CD4-positive, alpha-beta memory T cell (primary cell): ENCODE results near the gene ARFGAP1. TPM values are rescaled to one million over a fixed set of nuclear protein-coding genes. Genes with fewer than 3 reads are reported as not detected.

Experiments
- CTCF ChIA-PET: fragments of 350-600 bp; sonication (Branson Sonifier 250); formaldehyde crosslinking; loops from one replicate; lab custom pipeline; 2021; ENCODE audit warnings: inconsistent platforms; ENCODE audit not compliant: partially characterized antibody; lab: Charles Lee
- POLR2A ChIA-PET: fragments of 350-600 bp; sonication (Branson Sonifier 250); formaldehyde crosslinking; loops from one replicate; lab custom pipeline; 2021; ENCODE audit not compliant: partially characterized antibody; lab: Charles Lee
- DNase-seq, 5 donors: peaks; one replicate each; pipeline versions ENCODE4 v3.0.0 to v3.0.0-alpha.2; 2020 to 2022; ENCODE audit warnings: mixed read lengths in 1 of 5
- H3K27ac ChIP-seq: one replicate; pipeline ENCODE4 v1.7.0; 2013; ENCODE audit warnings: low read depth, low read length
- H3K27me3 ChIP-seq: 2 replicates; pipeline ENCODE4 v1.7.0; 2013; ENCODE audit warnings: mild to moderate bottlenecking, low read length, moderate library complexity; ENCODE audit not compliant: insufficient read depth
- H3K36me3 ChIP-seq: 2 replicates; pipeline ENCODE4 v1.7.0; 2013; ENCODE audit warnings: mild to moderate bottlenecking, low read length, moderate library complexity; ENCODE audit not compliant: insufficient read depth
- H3K4me1 ChIP-seq: 2 replicates; pipeline ENCODE4 v1.7.0; 2013; ENCODE audit warnings: mild to moderate bottlenecking, low read length, moderate library complexity; ENCODE audit not compliant: insufficient read depth
- H3K4me3 ChIP-seq, 2 donors: one replicate each; pipeline ENCODE4 v1.7.0; 2013; ENCODE audit warnings: low read length in 2 of 2, mild to moderate bottlenecking in 1 of 2
- H3K9me3 ChIP-seq, 2 donors: one replicate each; pipeline ENCODE4 v1.7.0; 2013; ENCODE audit warnings: low read length in 2 of 2, control low read depth in 1 of 2; ENCODE audit not compliant: control insufficient read depth in 1 of 2
- H3K27ac Mint-ChIP-seq, 7 donors: one replicate each; pipeline ENCODE4 v1.8.0; 2020 to 2021; ENCODE audit warnings: mixed read lengths in 7 of 7, mild to moderate bottlenecking in 6 of 7, inconsistent platforms in 3 of 7, moderate library complexity in 3 of 7
- H3K27me3 Mint-ChIP-seq, 2 donors: one replicate each; pipeline ENCODE4 v1.8.0; 2020 to 2021; ENCODE audit warnings: mixed read lengths in 2 of 2
- H3K36me3 Mint-ChIP-seq, 2 donors: one replicate each; pipeline ENCODE4 v1.8.0; 2020 to 2021; ENCODE audit warnings: mixed read lengths in 2 of 2, inconsistent platforms in 1 of 2, mild to moderate bottlenecking in 1 of 2
- H3K4me1 Mint-ChIP-seq, 4 donors: one replicate each; pipeline ENCODE4 v1.8.0; 2020 to 2021; ENCODE audit warnings: mixed read lengths in 4 of 4, mild to moderate bottlenecking in 1 of 4
- H3K4me3 Mint-ChIP-seq, 8 donors: one replicate each; pipeline ENCODE4 v1.8.0; 2020 to 2021; ENCODE audit warnings: mixed read lengths in 8 of 8, mild to moderate bottlenecking in 7 of 8, moderate library complexity in 6 of 8, inconsistent platforms in 3 of 8
- H3K9me3 Mint-ChIP-seq, 8 donors: one replicate each; pipeline ENCODE4 v1.8.0; 2020 to 2021; ENCODE audit warnings: mixed read lengths in 8 of 8, mild to moderate bottlenecking in 5 of 8, inconsistent platforms in 3 of 8, moderate library complexity in 1 of 8
- intact Hi-C: fragments of 100-400 bp; cut with micrococcal nuclease; formaldehyde crosslinking; loops from one replicate; pipeline ENCODE4 v1.15.1; 2023
- polyA plus RNA-seq, 2 donors: library from polyadenylated mRNA; unstranded; fragments of 300-500 nt; fragmentation: Illumina TruSeq; gene quantifications; one replicate each; pipeline ENCODE4 v1.2.3, GENCODE V29; 2021
- total RNA-seq, 2 experiments: library from RNA; stranded (reverse); gene quantifications; one replicate each; pipeline ENCODE4 v1.2.3, GENCODE V29; 2021

The ARFGAP1 gene
- total and polyA plus RNA-seq, 4 experiments from 2014 or later, result 11.5 to 120 (median 69.4) TPM

- ChIA-PET POLR2A (interaction anchor here (1.3 kb wide), 1 partner anchor 8 kb away, joined by 4 read pairs; the partner anchor contains the start of gene ARFGAP1), CTCF (interaction anchor here (1.6 kb wide), 1 partner anchor 57 kb away, joined by 7 read pairs; no protein-coding TSS in a partner anchor)
- Mint-ChIP-seq H3K4me3 (no peak overlapping the region), H3K36me3 (peaks cover 4 to 46% of the 10 kb centered on the region in 2 donors), H3K27ac (no peak overlapping the region), H3K9me3 (no peaks in the 10 kb centered on the region), H3K27me3 (no peaks in the 10 kb centered on the region), H3K4me1 (peaks cover 0 to 21% (median 1%) of the 10 kb centered on the region in 4 donors)
- Histone ChIP-seq H3K4me3 (no peak overlapping the region), H3K36me3 (peaks cover 46% of the 10 kb centered on the region), H3K9me3 (no peaks in the 10 kb centered on the region), H3K4me1 (no peaks in the 10 kb centered on the region), H3K27me3 (no peaks in the 10 kb centered on the region), H3K27ac (no peak overlapping the region)
- DNase-seq, result peak in 1 of 5 donors; percentile 7
- intact Hi-C loops, result no loop called here
Measured at GRCh38 chr20:63280929-63281545, 8.4 kb downstream of the ARFGAP1 start.

DNA sequence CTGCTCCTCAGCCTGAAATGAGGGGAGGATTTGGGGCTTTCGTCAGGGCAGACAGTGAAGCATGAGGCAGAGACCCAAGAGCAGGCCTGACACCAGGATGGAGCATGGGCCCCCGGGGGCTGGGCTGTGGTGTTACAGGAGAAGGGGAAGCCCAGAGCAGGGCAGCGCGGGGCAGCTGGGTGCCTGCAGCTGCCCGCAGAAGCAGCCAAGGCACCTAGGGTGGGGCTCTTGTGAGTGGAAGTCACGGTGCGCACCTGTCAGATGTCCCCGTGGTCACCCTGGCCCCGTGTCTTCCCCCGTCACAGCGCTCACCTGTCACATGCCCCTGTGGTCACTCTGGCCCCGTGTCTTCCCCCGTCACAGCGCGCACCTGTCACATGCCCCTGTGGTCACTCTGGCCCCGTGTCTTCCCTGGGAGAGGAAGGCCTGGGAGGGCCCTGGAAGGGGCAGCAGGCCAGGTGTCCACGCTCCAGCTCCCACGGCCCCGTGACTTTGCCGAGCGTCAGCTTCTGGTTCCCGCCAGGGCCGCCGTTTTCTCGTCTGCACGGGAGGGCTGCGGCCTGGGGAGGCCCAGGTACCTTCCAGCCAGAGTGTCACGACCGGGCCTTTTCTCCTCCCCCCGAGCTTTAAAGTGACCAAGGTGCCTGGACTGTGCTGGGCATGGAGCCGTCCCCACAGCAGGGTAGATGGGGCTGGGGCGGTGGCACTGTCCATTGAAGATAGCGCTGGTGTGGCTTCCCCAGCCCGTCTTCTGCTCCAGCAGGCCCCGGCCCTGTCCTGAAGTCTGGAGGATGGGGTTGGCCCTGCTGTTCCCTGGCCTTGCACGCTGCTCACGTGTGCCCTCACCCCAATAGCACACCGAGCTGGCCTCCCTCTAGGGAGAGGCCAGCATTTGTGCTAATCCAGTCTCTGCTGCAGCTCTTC is 9.4 kb downstream of the ARFGAP1 start:
- Histone ChIP-seq H3K4me3 (no peak overlapping the region), H3K9me3 (no peaks in the 10 kb centered on the region), H3K27me3 (no peaks in the 10 kb centered on the region), H3K4me1 (no peaks in the 10 kb centered on the region), H3K36me3 (peaks cover 41% of the 10 kb centered on the region), H3K27ac (no peak overlapping the region)
- Mint-ChIP-seq H3K36me3 (peaks cover 4 to 42% of the 10 kb centered on the region in 2 donors), H3K27me3 (no peaks in the 10 kb centered on the region), H3K4me1 (peaks cover 0 to 15% (median 1%) of the 10 kb centered on the region in 4 donors), H3K4me3 (no peak overlapping the region), H3K9me3 (no peaks in the 10 kb centered on the region), H3K27ac (no peak overlapping the region)
- ChIA-PET CTCF (no interaction called here), POLR2A (interaction anchor here (0.9 to 3.5 kb wide), 3 partner anchors 9 to 27 kb away, joined by 3 to 15 read pairs (median 4); partner anchors contain the start of gene ARFGAP1)
- intact Hi-C loops, result no loop called here
- peak in 1 of 5 donors; percentile 20 for DNase-seq

GRCh38 chr20:63282946-63283345 is 10.3 kb downstream of the ARFGAP1 start:
- Mint-ChIP-seq H3K9me3 (no peaks in the 10 kb centered on the region), H3K4me1 (peaks cover 0 to 15% (median 1%) of the 10 kb centered on the region in 4 donors), H3K27me3 (no peaks in the 10 kb centered on the region), H3K4me3 (no peak overlapping the region), H3K27ac (no peak overlapping the region), H3K36me3 (peaks cover 4 to 40% of the 10 kb centered on the region in 2 donors)
- Histone ChIP-seq H3K36me3 (peaks cover 36% of the 10 kb centered on the region), H3K4me3 (no peak overlapping the region), H3K4me1 (no peaks in the 10 kb centered on the region), H3K9me3 (no peaks in the 10 kb centered on the region), H3K27me3 (no peaks in the 10 kb centered on the region), H3K27ac (no peak overlapping the region)
- CTCF ChIA-PET, result no interaction called here
- peak in 1 of 5 donors; percentile 3 for DNase-seq
- intact Hi-C loops, result no loop called here
- POLR2A ChIA-PET, result interaction anchor here (0.9 to 3.5 kb wide), 2 partner anchors 10 to 26 kb away, joined by 3 to 15 read pairs; partner anchors contain the start of gene ARFGAP1

GRCh38 chr20:63283397-63284082 is 10.9 kb downstream of the ARFGAP1 start:
- H3K36me3 ChIP-seq, result peaks cover 33% of the 10 kb centered on the region

GRCh38 chr20:63284083-63284440 is 11.4 kb downstream of the ARFGAP1 start:
- H3K27ac Mint-ChIP-seq, result peak overlapping the region in 5 of 7 donors; percentile 50 to 90 (median 67)
- peak in 4 of 5 donors; percentile 24 to 36 (median 34) for DNase-seq
- H3K4me1 Mint-ChIP-seq, result peaks cover 0 to 15% (median 2%) of the 10 kb centered on the region in 4 donors
- no peaks in the 10 kb centered on the region for H3K9me3 ChIP-seq
- peak overlapping the region; percentile 57 to 86 (median 78) for H3K4me3 Mint-ChIP-seq
- no peak overlapping the region for H3K27ac ChIP-seq
- H3K27me3 ChIP-seq, result no peaks in the 10 kb centered on the region
- H3K27me3 Mint-ChIP-seq, result no peaks in the 10 kb centered on the region
- ChIA-PET POLR2A (interaction anchor here (0.7 to 3.5 kb wide), 3 partner anchors 11 to 13 kb away, joined by 3 to 15 read pairs (median 4); partner anchors contain the start of gene ARFGAP1), CTCF (interaction anchor here (1.6 kb wide), 1 partner anchor 61 kb away, joined by 4 read pairs; no protein-coding TSS in a partner anchor)
- H3K36me3 ChIP-seq, result peaks cover 31% of the 10 kb centered on the region
- H3K36me3 Mint-ChIP-seq, result peaks cover 7 to 38% of the 10 kb centered on the region in 2 donors
- intact Hi-C loops, result no loop called here
- H3K4me3 ChIP-seq, result peak overlapping the region in 1 of 2 donors; percentile 18
- no peaks in the 10 kb centered on the region for H3K9me3 Mint-ChIP-seq
- no peaks in the 10 kb centered on the region for H3K4me1 ChIP-seq

More at GRCh38 chr20:63283397-63284082, 10.9 kb downstream of the ARFGAP1 start:
- Mint-ChIP-seq H3K27ac (peak overlapping the region in 5 of 7 donors; percentile 50 to 90 (median 72)), H3K27me3 (no peaks in the 10 kb centered on the region), H3K4me3 (peak overlapping the region; percentile 57 to 86 (median 78)), H3K4me1 (peaks cover 0 to 15% (median 1%) of the 10 kb centered on the region in 4 donors), H3K9me3 (no peaks in the 10 kb centered on the region), H3K36me3 (peaks cover 4 to 40% of the 10 kb centered on the region in 2 donors)
- DNase-seq, result peak in 1 of 5 donors; percentile 24
- no peak overlapping the region for H3K27ac ChIP-seq
- H3K4me3 ChIP-seq, result no peak overlapping the region
- H3K27me3 ChIP-seq, result no peaks in the 10 kb centered on the region
- CTCF ChIA-PET, result interaction anchor here (1.6 kb wide), 1 partner anchor 60 kb away, joined by 4 read pairs; no protein-coding TSS in a partner anchor
- H3K9me3 ChIP-seq, result no peaks in the 10 kb centered on the region
- no peaks in the 10 kb centered on the region for H3K4me1 ChIP-seq
- POLR2A ChIA-PET, result interaction anchor here (0.7 to 3.5 kb wide), 3 partner anchors 11 to 13 kb away, joined by 3 to 15 read pairs (median 4); partner anchors contain the start of gene ARFGAP1
- intact Hi-C loops, result no loop called here

- DNase-seq, result peak in 1 of 5 donors; percentile 20
Measured at GRCh38 chr20:63284544-63284949, 11.9 kb downstream of the ARFGAP1 start.

More at GRCh38 chr20:63284544-63284949, 11.9 kb downstream of the ARFGAP1 start:
- H3K9me3 Mint-ChIP-seq, result no peaks in the 10 kb centered on the region
- ChIA-PET POLR2A (interaction anchor here (0.7 to 3.5 kb wide), 3 partner anchors 10 to 12 kb away, joined by 3 to 15 read pairs (median 4); partner anchors contain the start of gene ARFGAP1), CTCF (interaction anchor here (1.6 kb wide), 1 partner anchor 61 kb away, joined by 4 read pairs; no protein-coding TSS in a partner anchor)
- Histone ChIP-seq H3K36me3 (peaks cover 26% of the 10 kb centered on the region), H3K9me3 (no peaks in the 10 kb centered on the region), H3K27ac (peak overlapping the region; percentile 9), H3K27me3 (no peaks in the 10 kb centered on the region), H3K4me1 (no peaks in the 10 kb centered on the region), H3K4me3 (peak overlapping the region in 1 of 2 donors; percentile 18)
- H3K4me1 Mint-ChIP-seq, result peaks cover 0 to 15% (median 2%) of the 10 kb centered on the region in 4 donors
- H3K27me3 Mint-ChIP-seq, result no peaks in the 10 kb centered on the region
- H3K36me3 Mint-ChIP-seq, result peaks cover 7 to 34% of the 10 kb centered on the region in 2 donors
- intact Hi-C loops, result no loop called here
- peak overlapping the region in 4 of 7 donors; percentile 22 to 62 (median 49) for H3K27ac Mint-ChIP-seq
- H3K4me3 Mint-ChIP-seq, result peak overlapping the region; percentile 71 to 86 (median 83)
